Type B pancreatic cell (in vitro differentiated cells): Measurements from ENCODE around the gene PSME4. TPM values are rescaled to one million over a fixed set of nuclear protein-coding genes. Genes with fewer than 3 reads are reported as not detected.
A peak's percentile ranks its signal among the peaks of the same experiment; 100 is the strongest.
"Not testable (repeated sequence)": the region's sequence is repeated elsewhere in the genome, so short reads cannot be mapped to it uniquely, and the experiment has no call there.

Experiments used
- DNase-seq: peaks from one replicate; pipeline ENCODE4 v3.0.0; 2021; ENCODE audit warnings: mixed read lengths; ENCODE audit not compliant: unreplicated experiment; ENCODE audit errors: extremely low spot score
- H3K27ac Mint-ChIP-seq: 2 replicates; pipeline ENCODE4 v1.8.0; 2021; ENCODE audit warnings: mild to moderate bottlenecking, mixed read lengths
- H3K27me3 Mint-ChIP-seq: 2 replicates; pipeline ENCODE4 v1.8.0; 2021; ENCODE audit warnings: mixed read lengths
- H3K36me3 Mint-ChIP-seq: 2 replicates; pipeline ENCODE4 v1.8.0; 2021; ENCODE audit warnings: mixed read lengths
- H3K4me1 Mint-ChIP-seq: one replicate; pipeline ENCODE4 v1.8.0; 2021; ENCODE audit warnings: mixed read lengths; ENCODE audit not compliant: unreplicated experiment
- H3K4me3 Mint-ChIP-seq: 2 replicates; pipeline ENCODE4 v1.8.0; 2021; ENCODE audit warnings: mild to moderate bottlenecking, mixed read lengths
- H3K9me3 Mint-ChIP-seq: 2 replicates; pipeline ENCODE4 v1.8.0; 2021; ENCODE audit warnings: mixed read lengths
- total RNA-seq: library from RNA; stranded (reverse); gene quantifications from 2 replicates; pipeline ENCODE4 v1.2.1, GENCODE V29; 2021; ENCODE audit warnings: low replicate concordance
- TF ChIP-seq, protein P1 (sequence below): fragments of 200-600 bp; sonication (generic); conservative IDR thresholded peaks from 2 replicates; pipeline ENCODE4 v1.5.0; 2021; ENCODE audit warnings: antibody characterized with exemption, mild to moderate bottlenecking

PSME4 gene
- total RNA-seq, 1 donor from 2014 or later: 65.6 TPM

DNA sequence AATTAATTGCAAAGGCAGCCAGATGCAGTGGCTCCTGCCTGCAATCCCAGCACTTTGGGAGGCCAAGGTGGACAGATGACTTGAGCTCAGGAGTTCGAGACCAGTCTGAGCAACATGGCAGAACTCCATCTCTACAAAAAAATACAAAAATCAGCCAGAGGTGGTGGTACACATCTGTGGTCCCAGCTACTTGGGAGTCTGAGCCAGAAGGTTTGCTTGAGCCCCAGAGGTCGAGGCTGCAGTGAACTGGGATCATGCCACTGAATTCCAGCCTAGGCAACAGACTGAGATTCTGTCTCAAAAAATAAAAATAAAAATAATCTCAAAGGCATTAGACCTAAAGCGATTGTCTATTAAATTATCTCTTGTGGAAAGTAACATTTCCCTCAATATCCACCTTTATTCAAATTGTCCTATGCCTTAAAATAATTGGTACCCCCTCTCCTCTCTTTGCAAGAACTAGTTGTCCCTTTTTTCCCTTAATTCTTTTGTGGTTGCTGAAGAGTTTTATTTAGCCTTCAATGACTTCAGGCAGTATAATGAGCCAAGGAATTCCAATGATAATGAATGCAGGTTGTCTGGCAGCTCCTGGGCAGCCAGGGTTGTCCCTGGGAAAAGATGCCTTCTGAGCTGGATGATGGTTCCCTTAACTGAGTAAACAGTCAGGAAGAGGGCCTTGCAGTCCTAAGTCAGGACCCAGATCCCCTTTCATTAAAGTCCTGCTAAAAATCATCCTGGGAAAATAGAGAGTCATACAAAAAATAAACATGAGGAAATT is 143.2 kb downstream of the PSME4 start:
- H3K4me1 Mint-ChIP-seq: peaks cover 4% of the 10 kb centered on the region
- no peak overlapping the region for H3K27ac Mint-ChIP-seq
- DNase-seq: no peak
- H3K4me3 Mint-ChIP-seq: no peak overlapping the region
- H3K9me3 Mint-ChIP-seq: no peaks in the 10 kb centered on the region
- TF ChIP-seq, protein P1, sequence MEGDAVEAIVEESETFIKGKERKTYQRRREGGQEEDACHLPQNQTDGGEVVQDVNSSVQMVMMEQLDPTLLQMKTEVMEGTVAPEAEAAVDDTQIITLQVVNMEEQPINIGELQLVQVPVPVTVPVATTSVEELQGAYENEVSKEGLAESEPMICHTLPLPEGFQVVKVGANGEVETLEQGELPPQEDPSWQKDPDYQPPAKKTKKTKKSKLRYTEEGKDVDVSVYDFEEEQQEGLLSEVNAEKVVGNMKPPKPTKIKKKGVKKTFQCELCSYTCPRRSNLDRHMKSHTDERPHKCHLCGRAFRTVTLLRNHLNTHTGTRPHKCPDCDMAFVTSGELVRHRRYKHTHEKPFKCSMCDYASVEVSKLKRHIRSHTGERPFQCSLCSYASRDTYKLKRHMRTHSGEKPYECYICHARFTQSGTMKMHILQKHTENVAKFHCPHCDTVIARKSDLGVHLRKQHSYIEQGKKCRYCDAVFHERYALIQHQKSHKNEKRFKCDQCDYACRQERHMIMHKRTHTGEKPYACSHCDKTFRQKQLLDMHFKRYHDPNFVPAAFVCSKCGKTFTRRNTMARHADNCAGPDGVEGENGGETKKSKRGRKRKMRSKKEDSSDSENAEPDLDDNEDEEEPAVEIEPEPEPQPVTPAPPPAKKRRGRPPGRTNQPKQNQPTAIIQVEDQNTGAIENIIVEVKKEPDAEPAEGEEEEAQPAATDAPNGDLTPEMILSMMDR: no peak
- peaks cover 8% of the 10 kb centered on the region for H3K36me3 Mint-ChIP-seq
- no peaks in the 10 kb centered on the region for H3K27me3 Mint-ChIP-seq

DNA sequence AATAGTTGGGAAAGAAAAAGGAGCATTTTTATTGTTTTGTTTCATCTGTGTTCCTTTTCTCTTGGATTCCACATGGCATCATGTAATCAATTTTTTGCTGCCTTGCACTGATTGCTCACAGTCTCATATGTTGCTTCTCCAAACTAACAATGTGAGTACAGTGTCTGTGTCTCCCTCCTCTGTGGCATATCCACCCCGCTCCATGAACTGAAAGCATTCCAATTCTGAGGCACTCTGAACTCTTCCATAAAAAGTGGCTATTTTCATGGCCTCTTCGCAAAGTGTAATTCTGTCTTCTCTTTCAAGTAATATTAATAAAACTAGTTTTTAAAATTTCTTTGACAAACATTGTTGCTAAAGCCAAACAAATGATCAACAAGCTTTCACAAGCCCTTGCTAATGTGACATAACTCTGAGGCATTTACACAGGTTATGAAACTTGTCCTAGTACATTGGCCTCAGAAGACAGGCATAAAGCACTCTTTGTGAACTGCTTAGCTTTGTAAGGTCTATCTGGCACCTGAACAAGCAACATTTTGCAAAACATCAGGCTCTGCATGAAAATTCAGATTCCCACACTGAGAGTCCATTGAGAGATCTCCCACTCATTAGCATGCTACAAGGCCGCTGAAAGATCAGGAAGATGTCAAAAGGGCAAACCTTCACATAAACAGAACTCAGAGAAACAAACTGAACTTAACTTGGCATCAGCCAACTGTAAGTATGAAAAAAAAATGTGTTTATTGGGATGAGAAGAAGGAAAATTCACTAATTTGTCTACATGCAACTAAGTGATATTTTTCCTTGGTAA is 144.0 kb downstream of the PSME4 start:
- peaks cover 4% of the 10 kb centered on the region for H3K4me1 Mint-ChIP-seq
- no peaks in the 10 kb centered on the region for H3K27me3 Mint-ChIP-seq
- no peak overlapping the region for H3K4me3 Mint-ChIP-seq
- H3K9me3 Mint-ChIP-seq: no peaks in the 10 kb centered on the region
- H3K36me3 Mint-ChIP-seq: peaks cover 9% of the 10 kb centered on the region
- DNase-seq: no peak
- H3K27ac Mint-ChIP-seq: peak overlapping the region; percentile 39
- TF ChIP-seq, protein P1: no peak

DNA sequence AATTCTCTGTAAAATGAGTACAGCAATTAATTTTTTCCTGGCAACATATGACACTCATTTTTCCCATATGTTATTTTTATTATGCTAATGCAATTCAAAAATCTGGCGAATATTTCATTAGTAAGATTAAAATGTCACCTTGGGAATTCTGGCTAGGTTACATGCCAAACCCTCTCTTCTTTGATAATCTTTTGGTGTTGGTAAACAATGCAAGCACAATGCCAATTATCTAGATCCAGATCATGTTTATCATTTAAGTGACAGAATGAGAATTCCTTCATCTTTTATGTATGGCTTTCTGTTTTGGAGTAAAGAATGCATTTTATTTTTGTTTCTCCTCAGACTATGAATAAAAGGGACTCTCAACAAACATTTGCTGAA is 144.8 kb downstream of the PSME4 start:
- no peak for DNase-seq
- TF ChIP-seq, protein P1: no peak
- no peak overlapping the region for H3K27ac Mint-ChIP-seq
- H3K4me1 Mint-ChIP-seq: peaks cover 4% of the 10 kb centered on the region
- H3K9me3 Mint-ChIP-seq: no peaks in the 10 kb centered on the region
- no peak overlapping the region for H3K4me3 Mint-ChIP-seq
- peaks cover 9% of the 10 kb centered on the region for H3K36me3 Mint-ChIP-seq
- no peaks in the 10 kb centered on the region for H3K27me3 Mint-ChIP-seq

DNA sequence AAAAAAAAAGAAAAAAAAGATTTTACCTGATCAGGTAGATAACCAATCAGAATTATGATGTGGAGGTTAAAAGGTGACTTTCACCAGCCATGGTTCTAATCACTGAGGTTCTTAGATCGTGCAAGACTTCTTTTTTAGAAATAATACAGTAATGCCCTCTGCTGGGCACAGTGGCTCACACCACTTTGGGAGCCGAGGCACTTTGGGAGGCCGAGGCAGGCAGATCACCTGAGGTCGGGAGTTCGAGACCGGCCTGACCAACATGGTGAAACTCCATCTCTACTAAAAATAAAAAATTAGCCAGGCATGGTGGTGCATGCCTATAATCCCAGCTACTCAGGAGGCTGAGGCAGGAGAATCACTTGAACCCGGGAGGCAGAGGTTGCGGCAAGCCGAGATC is 147.2 kb downstream of the PSME4 start:
- not testable (repeated sequence) for H3K36me3 Mint-ChIP-seq, H3K4me1 Mint-ChIP-seq, H3K4me3 Mint-ChIP-seq, DNase-seq, H3K27ac Mint-ChIP-seq, H3K9me3 Mint-ChIP-seq, H3K27me3 Mint-ChIP-seq
- TF ChIP-seq, protein P1: peak; percentile 54

DNA sequence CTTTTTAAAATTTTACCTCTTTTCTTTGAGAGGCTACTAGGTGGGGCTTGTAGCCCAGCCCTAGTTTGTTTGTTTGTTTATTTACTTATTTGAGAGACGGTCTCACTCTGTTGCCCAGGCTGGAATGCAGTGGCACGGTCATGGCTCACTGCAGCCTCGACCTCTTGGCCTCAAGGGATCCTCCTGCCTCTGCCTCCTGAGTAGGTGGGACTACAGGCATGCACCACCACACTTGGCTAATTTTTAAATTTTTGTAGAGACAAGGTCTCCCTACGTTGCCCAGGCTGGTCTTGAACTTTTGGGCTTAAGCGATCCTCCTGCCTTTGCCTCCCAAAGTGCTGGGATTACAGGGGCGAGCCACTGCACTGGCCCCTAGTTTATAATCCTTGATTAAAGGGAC is 149.0 kb downstream of the PSME4 start:
- Mint-ChIP-seq H3K27me3 (no peaks in the 10 kb centered on the region), H3K36me3 (peaks cover 16% of the 10 kb centered on the region), H3K9me3 (no peaks in the 10 kb centered on the region), H3K4me3 (no peak overlapping the region), H3K4me1 (peaks cover under 1% of the 10 kb centered on the region), H3K27ac (no peak overlapping the region)
- TF ChIP-seq, protein P1: no peak
- no peak for DNase-seq
